K562 (cell line): ENCODE data around the gene THUMPD2. TPM values are rescaled to one million over a fixed set of nuclear protein-coding genes. Genes with fewer than 3 reads are reported as not detected.

Source experiments
- E2F4 ChIP-seq: sonication (generic); formaldehyde crosslinking; IDR thresholded peaks from 2 replicates; pipeline ENCODE4 v1.8.0; 2022; ENCODE audit warnings: mild to moderate bottlenecking, low read depth, missing genetic modification reagents
- E2F5 ChIP-seq: sonication (generic); formaldehyde crosslinking; IDR thresholded peaks from 2 replicates; pipeline ENCODE4 v1.8.0; 2022; ENCODE audit warnings: mild to moderate bottlenecking, missing genetic modification reagents
- HDAC8 ChIP-seq: fragments of 450-650 bp; IDR thresholded peaks from 2 replicates; pipeline ENCODE4 v1.6.1; 2016; ENCODE audit warnings: mild to moderate bottlenecking, missing genetic modification characterization, moderate library complexity, missing compliant biosample characterization
- MGA ChIP-seq: fragments of 450-650 bp; IDR thresholded peaks from 2 replicates; pipeline ENCODE4 v1.6.1; 2016; ENCODE audit warnings: mild to moderate bottlenecking, moderate library complexity
- THAP12 ChIP-seq: fragments of 250-450 bp; sonication (Bioruptor Pico); IDR thresholded peaks from 2 replicates; pipeline ENCODE4 v1.9.0; 2021; ENCODE audit warnings: mild to moderate bottlenecking, inconsistent platforms
- polyA plus RNA-seq, 8 experiments: library from polyadenylated mRNA; depleted of rRNA in 4 of 8; stranded (reverse) in 5 of 8; unstranded in 3 of 8; fragments of >200 nt; fragmentation: Nextera tagmentation in 2 of 8; fragmentation: Illumina TruSeq in 1 of 8; extraction: Ambion mirVana in 2 of 8; extraction: Trizol in 1 of 8; gene quantifications; 2 replicates each; pipeline versions ENCODE4 v1.2.1 to v1.2.3, GENCODE V29; 2011 to 2014; ENCODE audit warnings: inconsistent platforms in 1 of 8, missing spikeins in 1 of 8
- total RNA-seq, 7 experiments: library from RNA; depleted of rRNA in 6 of 7; stranded (reverse); fragments of >200 nt in 6 of 7; fragmentation: Illumina TruSeq in 2 of 7; extraction: Trizol in 2 of 7; gene quantifications; 2 replicates each; pipeline versions ENCODE4 v1.2.1 to v1.2.3, GENCODE V29; 2011 to 2021; ENCODE audit warnings: low replicate concordance in 1 of 7

The THUMPD2 gene
- total and polyA plus RNA-seq, 9 of the 15 experiments (the other 6 are each of a cell fraction or from before 2014, with no cell fraction given), result 9.6 to 40.4 (median 24.0) TPM

DNA sequence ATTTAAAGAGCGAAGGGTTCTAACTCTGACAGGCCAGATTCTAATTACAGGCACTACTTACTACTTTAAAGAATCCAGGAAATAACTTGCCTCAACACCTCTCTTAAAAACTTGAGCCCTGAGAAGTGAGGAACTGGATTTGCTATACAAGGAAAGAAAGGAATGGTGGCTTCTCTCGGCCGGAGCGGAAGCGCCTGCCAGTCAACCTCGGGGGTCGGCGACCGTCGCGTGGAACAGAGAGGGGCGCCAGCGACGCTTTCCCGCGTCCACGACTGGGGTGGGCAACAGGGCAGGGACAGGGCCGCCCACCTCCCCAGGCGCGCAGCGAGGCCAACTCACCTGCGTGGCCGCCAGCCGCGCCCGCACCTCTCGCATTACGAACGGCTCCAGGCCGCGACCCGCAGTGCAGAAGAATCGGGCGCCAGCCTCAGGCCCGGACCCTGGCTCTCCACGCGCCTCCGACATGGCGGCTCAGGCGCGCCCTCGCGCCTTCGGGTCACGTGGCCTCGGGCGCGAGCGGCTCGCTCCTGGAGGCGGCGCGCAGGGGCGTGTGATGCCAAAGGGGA is at the start of gene THUMPD2 (continued):
- TF ChIP-seq MGA, result peak; percentile 85
- TF ChIP-seq THAP12, result peak; percentile 70; the same call in 1 of the 2 replicates
- peak; percentile 83 for TF ChIP-seq E2F5 (CRISPR knock-in tag)
- TF ChIP-seq HDAC8, result peak; percentile 81; the same call in 1 of the 2 replicates
- peak; percentile 28; the same call in 1 of the 2 replicates for TF ChIP-seq E2F4
